Gastrocnemius medialis (tissue), 4 donors: ENCODE data around the gene SORBS2. TPM values are rescaled to one million over a fixed set of nuclear protein-coding genes. Genes with fewer than 3 reads are reported as not detected.
A peak's percentile ranks its signal among the peaks of the same experiment; 100 is the strongest.
"Not testable (repeated sequence)": the region's sequence is repeated elsewhere in the genome, so short reads cannot be mapped to it uniquely, and the experiment has no call there.

Source experiments
- ATAC-seq, 2 donors: fragments of 150-250 bp; one replicate each; pipeline ENCODE4 v1.9.1; 2016
- DNase-seq, 2 donors: peaks; one replicate each; pipeline ENCODE4 v3.0.0-alpha.2; 2019
- H3K27ac ChIP-seq, 4 donors: fragments of 200-600 bp; sonication (generic); 1 replicate in 1 of 4; 2 replicates in 3 of 4; pipeline ENCODE4 v1.5.1; 2016 to 2018; ENCODE audit warnings: mild to moderate bottlenecking in 2 of 4, moderate library complexity in 1 of 4
- H3K27me3 ChIP-seq, 3 donors: fragments of 200-600 bp; sonication (generic) in 2 of 3; 1 replicate in 1 of 3; 2 replicates in 2 of 3; pipeline versions ENCODE4 v1.5.1 to v1.6.0; 2016 to 2019; ENCODE audit warnings: mild to moderate bottlenecking in 1 of 3, moderate library complexity in 1 of 3
- H3K36me3 ChIP-seq, 2 donors: fragments of 200-600 bp; sonication (generic) in 1 of 2; one replicate each; pipeline ENCODE4 v1.5.1; 2017 to 2018
- H3K4me1 ChIP-seq, 2 donors: fragments of 200-600 bp; sonication (generic) in 1 of 2; one replicate each; pipeline ENCODE4 v1.5.1; 2016 to 2017; ENCODE audit warnings: mild to moderate bottlenecking in 2 of 2
- H3K4me3 ChIP-seq, 4 donors: fragments of 200-600 bp; sonication (generic) in 3 of 4; 1 replicate in 1 of 4; 2 replicates in 3 of 4; pipeline ENCODE4 v1.5.1; 2016 to 2019; ENCODE audit warnings: mild to moderate bottlenecking in 2 of 4
- H3K9me3 ChIP-seq, 3 donors: fragments of 200-600 bp; sonication (generic) in 2 of 3; 1 replicate in 1 of 3; 2 replicates in 2 of 3; pipeline ENCODE4 v1.5.1; 2016 to 2019
- POLR2A ChIP-seq, 2 donors: fragments of 450-650 bp; IDR thresholded peaks; one replicate each; pipeline ENCODE4 v1.6.1; 2017; ENCODE audit warnings: antibody characterized with exemption in 2 of 2, mild to moderate bottlenecking in 2 of 2, moderate library complexity in 2 of 2
- in situ Hi-C, 4 donors: fragments of 200-750 bp; cut with MboI; loops; one replicate each; pipeline versions ENCODE4 v1.15.0 to v1.8.0; 2017; ENCODE audit warnings: low sequenced_read_pairs in 4 of 4
- intact Hi-C: fragments of 100-400 bp; cut with DNase I; formaldehyde crosslinking; loops from one replicate; pipeline ENCODE4 v1.15.1; 2023; ENCODE audit warnings: low total_unique reads
- total RNA-seq, 4 donors: library from RNA; depleted of rRNA; stranded (reverse); fragments of >200 nt; gene quantifications; one replicate each; pipeline versions ENCODE4 v1.1.0 to v1.2.3, GENCODE V29; 2016
- TF ChIP-seq, protein P1 (sequence below), 5 experiments: fragments of 450-650 bp in 3 of 5; fragments of 200-600 bp in 2 of 5; sonication (generic) in 2 of 5; IDR thresholded peaks in 4 of 5; conservative IDR thresholded peaks in 1 of 5; 1 replicate in 4 of 5; 2 replicates in 1 of 5; pipeline ENCODE4 v1.5.1; 2016 to 2019; ENCODE audit warnings: antibody characterized with exemption in 5 of 5, mild to moderate bottlenecking in 3 of 5, moderate library complexity in 3 of 5

Gene SORBS2
- total RNA-seq, 4 donors from 2014 or later: 15.3 to 64.5 (median 17.4) TPM

DNA sequence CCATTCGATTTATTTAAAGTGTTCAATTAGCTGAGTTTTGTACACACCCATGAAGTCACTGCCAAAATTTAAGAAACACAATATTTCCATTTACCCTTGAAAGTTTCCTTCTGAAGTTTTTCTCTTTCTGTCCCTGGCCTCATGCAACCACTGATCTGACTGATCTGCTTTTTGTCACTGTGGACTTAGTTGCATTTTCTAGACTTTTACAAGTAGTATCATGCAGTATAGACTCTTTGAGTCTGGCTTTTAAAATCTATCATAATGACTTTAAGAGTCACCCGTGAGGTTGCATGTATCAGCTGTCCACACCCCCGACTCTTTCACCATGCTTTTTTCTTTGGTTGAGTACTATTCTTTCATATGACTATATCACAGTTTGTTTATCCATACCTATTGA is 247.6 kb downstream of the SORBS2 start:
- Histone ChIP-seq H3K4me1 (peaks cover 33 to 40% of the 10 kb centered on the region in 2 donors), H3K9me3 (no peaks in the 10 kb centered on the region), H3K36me3 (no peaks in the 10 kb centered on the region), H3K4me3 (no peak overlapping the region), H3K27ac (no peak overlapping the region), H3K27me3 (no peaks in the 10 kb centered on the region)
- in situ Hi-C loops (no loop called here), intact Hi-C loops (no loop called here)
- no peak for TF ChIP-seq POLR2A (IDR thresholded peaks at IDR 0.05)
- TF ChIP-seq, protein P1, sequence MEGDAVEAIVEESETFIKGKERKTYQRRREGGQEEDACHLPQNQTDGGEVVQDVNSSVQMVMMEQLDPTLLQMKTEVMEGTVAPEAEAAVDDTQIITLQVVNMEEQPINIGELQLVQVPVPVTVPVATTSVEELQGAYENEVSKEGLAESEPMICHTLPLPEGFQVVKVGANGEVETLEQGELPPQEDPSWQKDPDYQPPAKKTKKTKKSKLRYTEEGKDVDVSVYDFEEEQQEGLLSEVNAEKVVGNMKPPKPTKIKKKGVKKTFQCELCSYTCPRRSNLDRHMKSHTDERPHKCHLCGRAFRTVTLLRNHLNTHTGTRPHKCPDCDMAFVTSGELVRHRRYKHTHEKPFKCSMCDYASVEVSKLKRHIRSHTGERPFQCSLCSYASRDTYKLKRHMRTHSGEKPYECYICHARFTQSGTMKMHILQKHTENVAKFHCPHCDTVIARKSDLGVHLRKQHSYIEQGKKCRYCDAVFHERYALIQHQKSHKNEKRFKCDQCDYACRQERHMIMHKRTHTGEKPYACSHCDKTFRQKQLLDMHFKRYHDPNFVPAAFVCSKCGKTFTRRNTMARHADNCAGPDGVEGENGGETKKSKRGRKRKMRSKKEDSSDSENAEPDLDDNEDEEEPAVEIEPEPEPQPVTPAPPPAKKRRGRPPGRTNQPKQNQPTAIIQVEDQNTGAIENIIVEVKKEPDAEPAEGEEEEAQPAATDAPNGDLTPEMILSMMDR (IDR thresholded peaks at IDR 0.05 in 4 of 5, conservative IDR thresholded peaks at IDR 0.05 in 1 of 5): no peak
- DNase-seq: no peak
- no peak for ATAC-seq

DNA sequence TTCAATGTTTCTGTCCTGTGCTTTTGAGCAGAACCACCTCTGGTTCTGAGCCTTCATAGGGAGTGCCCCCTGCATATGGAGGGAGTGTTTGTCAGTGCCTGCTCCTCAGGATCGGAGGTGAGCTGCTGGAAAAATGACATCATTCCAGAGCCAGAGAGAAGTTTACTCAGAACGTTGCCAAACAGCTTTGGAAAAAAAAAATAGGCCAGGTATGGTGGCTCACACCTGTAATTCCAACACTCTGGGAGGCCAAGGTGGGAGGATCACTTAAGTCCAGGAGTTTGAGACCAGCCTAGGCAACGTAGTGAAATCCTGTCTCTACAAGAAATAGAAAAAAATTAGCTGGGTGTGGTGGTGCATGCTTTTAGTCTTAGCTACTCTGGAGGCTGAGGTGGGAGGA is 249.5 kb downstream of the SORBS2 start:
- Histone ChIP-seq H3K4me1 (peaks cover 25 to 26% of the 10 kb centered on the region in 2 donors), H3K27me3 (no peaks in the 10 kb centered on the region), H3K27ac (no peak overlapping the region), H3K4me3 (no peak overlapping the region), H3K9me3 (no peaks in the 10 kb centered on the region), H3K36me3 (no peaks in the 10 kb centered on the region)
- ATAC-seq (no peak), DNase-seq (no peak)
- TF ChIP-seq POLR2A (IDR thresholded peaks at IDR 0.05): no peak
- TF ChIP-seq, protein P1 (IDR thresholded peaks at IDR 0.05 in 4 of 5, conservative IDR thresholded peaks at IDR 0.05 in 1 of 5): no peak
- in situ Hi-C loops (no loop called here), intact Hi-C loops (no loop called here)

DNA sequence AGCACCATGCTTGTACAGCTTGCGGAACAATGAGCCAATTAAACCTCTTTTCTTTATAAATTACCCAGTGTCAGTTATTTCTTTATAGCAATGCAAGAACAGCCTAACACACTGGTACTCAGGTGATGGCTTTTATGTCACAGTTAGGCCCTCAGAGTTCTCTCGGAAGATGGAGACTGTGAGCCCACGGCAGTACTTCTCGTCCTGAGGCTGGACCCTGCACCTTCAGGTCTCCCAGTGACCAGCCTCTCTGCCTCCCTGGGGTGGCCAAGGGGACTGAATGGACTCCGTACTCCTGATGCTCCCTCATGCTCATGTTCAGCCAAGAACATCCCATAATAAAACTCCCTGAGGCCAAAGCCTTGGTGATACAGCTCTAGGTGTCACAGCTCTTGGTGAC is 251.7 kb downstream of the SORBS2 start:
- ATAC-seq: peak in 1 of 2 donors; percentile 8
- TF ChIP-seq, protein P1 (IDR thresholded peaks at IDR 0.05 in 4 of 5, conservative IDR thresholded peaks at IDR 0.05 in 1 of 5): no peak
- TF ChIP-seq POLR2A (IDR thresholded peaks at IDR 0.05): no peak
- no peak overlapping the region for H3K4me3 ChIP-seq
- H3K4me1 ChIP-seq: peaks cover 13% of the 10 kb centered on the region in 2 donors
- in situ Hi-C loops (no loop called here), intact Hi-C loops (no loop called here)
- H3K27ac ChIP-seq: peak overlapping the region; percentile 57 to 67 (median 64)
- H3K27me3 ChIP-seq: no peaks in the 10 kb centered on the region
- H3K36me3 ChIP-seq: no peaks in the 10 kb centered on the region
- H3K9me3 ChIP-seq: no peaks in the 10 kb centered on the region
- no peak for DNase-seq

DNA sequence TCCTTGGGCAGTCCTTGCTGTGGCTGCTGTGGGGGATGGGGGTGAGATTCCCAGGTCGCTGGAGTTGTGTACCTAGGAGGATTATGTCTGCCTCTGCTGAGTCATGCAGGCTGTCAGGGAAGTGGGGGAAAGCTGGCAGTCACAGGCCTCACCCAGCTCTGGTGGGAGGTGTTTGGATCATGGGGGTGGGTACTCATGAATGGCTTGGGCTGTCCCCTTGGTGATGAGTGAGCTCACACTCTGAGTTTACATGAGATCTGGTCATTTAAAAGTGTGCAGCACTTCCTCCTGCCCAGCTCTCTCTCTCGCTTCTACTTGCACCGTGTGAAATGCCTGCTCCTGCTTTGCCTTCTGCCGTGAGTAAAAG is 252.1 kb downstream of the SORBS2 start:
- TF ChIP-seq, protein P1 (IDR thresholded peaks at IDR 0.05 in 4 of 5, conservative IDR thresholded peaks at IDR 0.05 in 1 of 5): no peak
- TF ChIP-seq POLR2A (IDR thresholded peaks at IDR 0.05): no peak
- in situ Hi-C loops: no loop called here
- intact Hi-C loops: no loop called here
- H3K27ac ChIP-seq: peak overlapping the region; percentile 57 to 67 (median 64)
- ATAC-seq (peak in 1 of 2 donors; percentile 64), DNase-seq (peak in 1 of 2 donors; percentile 60)
- no peaks in the 10 kb centered on the region for H3K9me3 ChIP-seq
- H3K27me3 ChIP-seq: no peaks in the 10 kb centered on the region
- H3K36me3 ChIP-seq: no peaks in the 10 kb centered on the region
- H3K4me3 ChIP-seq: no peak overlapping the region
- H3K4me1 ChIP-seq: peaks cover 13% of the 10 kb centered on the region in 2 donors

DNA sequence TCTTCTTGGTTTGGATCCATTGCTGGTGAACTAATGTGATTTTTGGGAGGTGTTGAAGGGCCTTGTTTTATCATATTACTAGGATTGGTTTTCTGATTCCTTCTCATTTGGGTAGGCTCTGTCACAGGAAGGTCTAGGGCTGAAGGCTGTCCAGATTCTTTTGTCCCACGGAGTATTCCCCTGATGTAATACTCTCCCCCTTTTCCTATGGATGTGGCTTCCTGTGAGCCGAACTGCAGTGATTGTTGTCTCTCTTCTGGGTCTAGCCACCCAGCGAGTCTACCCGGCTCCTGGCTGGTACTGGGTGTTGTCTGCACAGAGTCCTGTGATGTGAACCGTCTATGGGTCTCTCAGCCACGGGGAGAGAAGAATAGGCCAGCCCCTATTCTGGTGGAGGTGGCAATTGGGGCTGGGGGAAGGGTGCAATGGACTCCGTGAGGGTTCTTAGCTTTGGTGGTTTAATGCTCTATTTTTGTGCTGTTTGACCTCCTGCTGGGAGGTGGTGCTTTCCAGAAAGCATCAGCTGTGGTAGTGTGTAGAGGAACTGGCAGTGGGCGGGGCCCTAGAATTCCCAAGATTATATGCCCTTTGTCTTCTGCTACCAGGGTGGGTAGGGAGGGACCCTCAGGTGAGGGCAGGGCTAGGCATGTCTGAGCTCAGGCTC is 252.6 kb downstream of the SORBS2 start:
- H3K4me3 ChIP-seq, intact Hi-C loops, H3K27me3 ChIP-seq, H3K36me3 ChIP-seq, in situ Hi-C loops, H3K9me3 ChIP-seq, DNase-seq: not testable (repeated sequence)
- H3K27ac ChIP-seq: peak overlapping the region; percentile 57 to 67 (median 64)
- H3K4me1 ChIP-seq: peaks cover 13% of the 10 kb centered on the region in 2 donors
- peak in 1 of 2 donors; percentile 28 for ATAC-seq
